HCT116 (cell line): ENCODE data around the gene FAM240B. TPM values are rescaled to one million over a fixed set of nuclear protein-coding genes. Genes with fewer than 3 reads are reported as not detected.

ENCODE experiments used
- ATAC-seq: fragments of 200-7000 bp; cut with Tn5 transposase; 2 replicates; pipeline ENCODE4 v1.9.1; 2020; ENCODE audit warnings: mild to moderate bottlenecking, moderate library complexity
- BruUV-seq: library from RNA; stranded (reverse); fragments of 400-500 nt; replicated peaks from 2 replicates; lab custom pipeline; 2021; lab: Mats Ljungman, UMichigan
- CTCF ChIA-PET: fragments of 300-600 bp; sonication (Branson Sonifier 250); formaldehyde crosslinking; loops from one replicate; lab custom pipeline; 2021; ENCODE audit warnings: antibody characterized with exemption; lab: Charles Lee
- POLR2A ChIA-PET: fragments of 300-600, 350-600 bp; sonication (Branson Sonifier 250); formaldehyde crosslinking; loops from one replicate; lab custom pipeline; 2021; ENCODE audit warnings: antibody characterized with exemption; lab: Charles Lee
- RAD21 ChIA-PET, 2 experiments: fragments of 300-600 bp; sonication (Branson Sonifier 250); formaldehyde crosslinking; loops; one replicate each; lab custom pipeline; 2023; ENCODE audit warnings: low total read pairs in 2 of 2; ENCODE audit not compliant: uncharacterized antibody in 2 of 2, unreplicated experiment in 2 of 2, low non-redundant PET in 1 of 2; lab: Charles Lee
- DNase-seq: peaks from one replicate; pipeline ENCODE4 v3.0.0-alpha.2; 2010; ENCODE audit warnings: low read depth, low spot score
- H2AFZ ChIP-seq: fragments of 200-600 bp; shearing (Covaris generic), sonication (generic); 2 replicates; pipeline ENCODE4 v1.6.1; 2017; ENCODE audit warnings: low read depth, mixed run types, mixed read lengths, antibody characterized with exemption, low read length; ENCODE audit not compliant: poor library complexity, severe bottlenecking
- H3K27ac ChIP-seq: 2 replicates; pipeline ENCODE4 v1.5.1; 2012; ENCODE audit warnings: low read depth, low read length
- H3K27me3 ChIP-seq: fragments of 200-600 bp; sonication (generic); 2 replicates; pipeline ENCODE4 v1.6.1; 2016; ENCODE audit warnings: mixed run types, low read length, mixed read lengths; ENCODE audit not compliant: insufficient read depth
- H3K36me3 ChIP-seq, 2 experiments: fragments of 200-500 bp in 1 of 2; fragments of 200-600 bp in 1 of 2; sonication (Bioruptor generic) in 1 of 2; sonication (generic) in 1 of 2; 2 replicates each; pipeline versions ENCODE4 v1.5.1 to v1.6.1; 2014 to 2016; ENCODE audit warnings: low read length in 2 of 2, inconsistent platforms in 1 of 2, mixed read lengths in 1 of 2, mixed run types in 1 of 2; ENCODE audit not compliant: insufficient read depth in 2 of 2, control insufficient read depth in 1 of 2
- H3K4me1 ChIP-seq, 2 experiments: fragments of 200-600 bp in 1 of 2; sonication (generic) in 1 of 2; 2 replicates each; pipeline versions ENCODE4 v1.5.1 to v1.6.1; 2012 to 2017; ENCODE audit warnings: low read length in 2 of 2, inconsistent platforms in 1 of 2, mild to moderate bottlenecking in 1 of 2, mixed read lengths in 1 of 2, mixed run types in 1 of 2, moderate library complexity in 1 of 2; ENCODE audit not compliant: insufficient read depth in 2 of 2, control insufficient read depth in 1 of 2
- H3K4me2 ChIP-seq: fragments of 200-600 bp; sonication (generic); 2 replicates; pipeline ENCODE4 v1.6.1; 2017; ENCODE audit warnings: mixed run types, low read length, mixed read lengths
- H3K4me3 ChIP-seq, 2 experiments: fragments of 200-600 bp in 1 of 2; sonication (generic) in 1 of 2; replicated peaks in 1 of 2; 2 replicates each; pipeline ENCODE4 v1.5.1; 2011 to 2016; ENCODE audit warnings: low read length in 2 of 2, control low read depth in 1 of 2, low read depth in 1 of 2, mild to moderate bottlenecking in 1 of 2, mixed read lengths in 1 of 2, mixed run types in 1 of 2
- H3K79me2 ChIP-seq: fragments of 200-600 bp; sonication (generic); 2 replicates; pipeline ENCODE4 v1.6.1; 2017; ENCODE audit warnings: mild to moderate bottlenecking, mixed run types, low read length, moderate library complexity, mixed read lengths; ENCODE audit not compliant: insufficient read depth
- H3K9ac ChIP-seq: fragments of 200-600 bp; sonication (generic); 2 replicates; pipeline ENCODE4 v1.6.1; 2016; ENCODE audit warnings: low read length, mixed read lengths
- H3K9me2 ChIP-seq: fragments of 200-600 bp; sonication (generic), shearing (Covaris generic); 2 replicates; pipeline ENCODE4 v1.6.1; 2017; ENCODE audit warnings: mixed run types, mild to moderate bottlenecking, moderate library complexity; ENCODE audit not compliant: insufficient read depth
- H3K9me3 ChIP-seq, 2 experiments: fragments of 200-500 bp in 1 of 2; fragments of 200-600 bp in 1 of 2; sonication (Bioruptor generic) in 1 of 2; sonication (generic) in 1 of 2; 2 replicates each; pipeline ENCODE4 v1.6.1; 2014 to 2017; ENCODE audit warnings: low read length in 2 of 2, mixed read lengths in 2 of 2, inconsistent platforms in 1 of 2, low read depth in 1 of 2, mild to moderate bottlenecking in 1 of 2, mixed run types in 1 of 2, moderate library complexity in 1 of 2; ENCODE audit not compliant: control insufficient read depth in 1 of 2, insufficient read depth in 1 of 2
- H4K20me1 ChIP-seq: fragments of 200-600 bp; sonication (generic), shearing (Covaris generic); 2 replicates; pipeline ENCODE4 v1.6.1; 2017; ENCODE audit warnings: mixed run types, mild to moderate bottlenecking, moderate library complexity; ENCODE audit not compliant: insufficient read depth
- CEBPB ChIP-seq: IDR thresholded peaks from 2 replicates; pipeline ENCODE4 v1.6.1; 2012; ENCODE audit warnings: low read depth
- CTCF ChIP-seq, 3 experiments: fragments of 200-600 bp in 1 of 3; sonication (generic) in 1 of 3; IDR thresholded peaks in 2 of 3; conservative IDR thresholded peaks in 1 of 3; 2 replicates each; pipeline ENCODE4 v1.5.1; 2012 to 2017; ENCODE audit warnings: low read depth in 2 of 3, low read length in 2 of 3, antibody characterized with exemption in 1 of 3, borderline replicate concordance in 1 of 3, control low read depth in 1 of 3, mild to moderate bottlenecking in 1 of 3, mixed read lengths in 1 of 3, mixed run types in 1 of 3, moderate library complexity in 1 of 3; ENCODE audit not compliant: insufficient read depth in 1 of 3
- ELF1 ChIP-seq: IDR thresholded peaks from 2 replicates; pipeline ENCODE4 v1.6.1; 2012; ENCODE audit warnings: low read depth, borderline replicate concordance
- EZH2phosphoT487 ChIP-seq: fragments of 200-600 bp; IDR thresholded peaks from 2 replicates; pipeline ENCODE4 v1.6.1; 2018; ENCODE audit warnings: antibody characterized with exemption, borderline replicate concordance
- FOSL1 ChIP-seq: IDR thresholded peaks from 2 replicates; pipeline ENCODE4 v1.6.1; 2012; ENCODE audit warnings: low read depth
- JUND ChIP-seq: IDR thresholded peaks from 2 replicates; pipeline ENCODE4 v1.6.1; 2012
- MAX ChIP-seq: IDR thresholded peaks from 2 replicates; pipeline ENCODE4 v1.6.1; 2012
- POLR2AphosphoS5 ChIP-seq: IDR thresholded peaks from 2 replicates; pipeline ENCODE4 v1.6.1; 2011; ENCODE audit warnings: mild to moderate bottlenecking, low read depth, low read length, moderate library complexity
- SP1 ChIP-seq: IDR thresholded peaks from 2 replicates; pipeline ENCODE4 v1.6.1; 2012; ENCODE audit warnings: low read depth
- TCF7L2 ChIP-seq: IDR thresholded peaks from 2 replicates; pipeline ENCODE4 v1.7.0; 2011; ENCODE audit warnings: borderline replicate concordance, inconsistent platforms; ENCODE audit not compliant: insufficient read depth, insufficient read length; ENCODE audit errors: extremely low read depth
- ZBTB33 ChIP-seq: IDR thresholded peaks from 2 replicates; pipeline ENCODE4 v1.6.1; 2011; ENCODE audit warnings: mild to moderate bottlenecking, low read length, moderate library complexity; ENCODE audit not compliant: insufficient replicate concordance; ENCODE audit errors: extremely low read depth
- ZFX ChIP-seq: fragments of 450-650 bp; IDR thresholded peaks from 2 replicates; pipeline ENCODE4 v1.6.1; 2017
- ZNF274 ChIP-seq: fragments of 200-500 bp; sonication (Bioruptor generic); IDR thresholded peaks from 2 replicates; pipeline ENCODE4 v1.6.1; 2014; ENCODE audit warnings: mild to moderate bottlenecking, low read depth, low read length, inconsistent platforms
- intact Hi-C: fragments of 100-400 bp; cut with micrococcal nuclease; formaldehyde crosslinking; loops from 2 replicates; pipeline ENCODE4 v1.10.0; 2022
- total RNA-seq: library from RNA; stranded (reverse); gene quantifications from one replicate; pipeline ENCODE4 v1.2.1, GENCODE V29; 2021; ENCODE audit not compliant: unreplicated experiment

The FAM240B gene
- total RNA-seq, 1 experiment from 2014 or later = not detected

GRCh38 chr9:38652486-38652885 is 67.4 kb downstream of the FAM240B start:
- Histone ChIP-seq H3K4me1 (no peaks in the 10 kb centered on the region), H3K9me3 (no peaks in the 10 kb centered on the region; a peak in 1 of 4 replicates), H3K27me3 (no peaks in the 10 kb centered on the region; the same call in 1 of the 2 replicates), H3K9me2 (no peaks in the 10 kb centered on the region), H3K79me2 (no peaks in the 10 kb centered on the region), H2AFZ (no peak overlapping the region), H3K27ac (no peak overlapping the region), H3K9ac (no peak overlapping the region), H3K4me2 (no peak overlapping the region), H4K20me1 (no peaks in the 10 kb centered on the region), H3K36me3 (no peaks in the 10 kb centered on the region), H3K4me3 (no peak overlapping the region)
- intact Hi-C loops = no loop called here
- TF ChIP-seq ZBTB33 = no peak
- TF ChIP-seq ZNF274 = no peak
- TF ChIP-seq SP1 = no peak
- TF ChIP-seq ZFX = no peak
- no peak for TF ChIP-seq EZH2phosphoT487
- TF ChIP-seq JUND = no peak
- TF ChIP-seq TCF7L2 = no peak
- TF ChIP-seq MAX = no peak
- TF ChIP-seq CEBPB = no peak
- no peak for TF ChIP-seq POLR2AphosphoS5
- TF ChIP-seq ELF1 = no peak
- no peak for TF ChIP-seq FOSL1
- no peak for TF ChIP-seq CTCF (IDR thresholded peaks at IDR 0.05 in 2 of 3, conservative IDR thresholded peaks at IDR 0.05 in 1 of 3; ENCODE audit: borderline replicate concordance in 1 of 3, insufficient read depth in 1 of 3, low read depth in 2 of 3, low read length in 2 of 3)
- DNase-seq (no peak), ATAC-seq (no peak)
- RAD21 ChIA-PET = no interaction called here
- BruUV-seq = no TSS peak
- POLR2A ChIA-PET = no interaction called here
- CTCF ChIA-PET = no interaction called here
